K562 (cell line): Measurements from ENCODE around the gene PPP1R12B. TPM values are rescaled to one million over a fixed set of nuclear protein-coding genes. Genes with fewer than 3 reads are reported as not detected.
"Not testable (repeated sequence)": the region's sequence is repeated elsewhere in the genome, so short reads cannot be mapped to it uniquely, and the experiment has no call there.

Experiments
- ATAC-seq: fragments of 200-7000 bp; cut with Tn5 transposase; 3 replicates; pipeline ENCODE4 v1.9.1; 2020; ENCODE audit warnings: moderate library complexity
- BruUV-seq: library from RNA; stranded (reverse); fragments of 400-500 nt; replicated peaks from 2 replicates; lab custom pipeline; 2021; lab: Mats Ljungman, UMichigan
- CTCF ChIA-PET: fragments of 300-600 bp; formaldehyde crosslinking; extraction: SDS; loops from one replicate; lab custom pipeline; 2021; ENCODE audit warnings: low intra/inter-chr PET ratio; lab: Yijun Ruan, JAX
- POLR2A ChIA-PET: fragments of 300-600, 350-650 bp; sonication (Branson Sonifier 250); formaldehyde crosslinking; extraction: SDS; loops from one replicate; lab custom pipeline; 2021; ENCODE audit warnings: antibody characterized with exemption, inconsistent platforms; lab: Yijun Ruan, JAX
- DNase-seq, 4 experiments: peaks; one replicate each; pipeline versions ENCODE4 v3.0.0 to v3.0.0-alpha.2; 2011 to 2018; ENCODE audit warnings: low spot score in 3 of 4, mixed read lengths in 3 of 4; ENCODE audit errors: extremely low read depth in 1 of 4
- FAIRE-seq: peaks from 2 replicates; lab custom pipeline; 2011; peaks lifted over from hg19 to GRCh38; lab: Jason Lieb, UNC
- H2AFZ ChIP-seq: 2 replicates; pipeline ENCODE4 v1.6.0; 2011; ENCODE audit warnings: low read depth, low read length, control low read depth, inconsistent platforms
- H3K27ac ChIP-seq: fragments of 200-600 bp; 3 replicates; pipeline ENCODE4 v1.8.0; 2011; ENCODE audit warnings: low read depth, mild to moderate bottlenecking, control low read depth, inconsistent platforms, low read length, moderate library complexity, mixed read lengths; ENCODE audit errors: extremely low read depth
- H3K27me3 ChIP-seq, 2 experiments: fragments of 300-600 bp in 1 of 2; 2 replicates in 1 of 2; 3 replicates in 1 of 2; pipeline versions ENCODE4 v1.6.0 to v1.8.0; 2011; ENCODE audit warnings: inconsistent platforms in 2 of 2, low read length in 2 of 2, mild to moderate bottlenecking in 1 of 2, mixed read lengths in 1 of 2, moderate library complexity in 1 of 2; ENCODE audit not compliant: control insufficient read depth in 2 of 2, insufficient read depth in 2 of 2
- H3K36me3 ChIP-seq: fragments of 300-600 bp; 3 replicates; pipeline ENCODE4 v1.8.0; 2011; ENCODE audit warnings: mild to moderate bottlenecking, low read length, inconsistent platforms; ENCODE audit not compliant: control insufficient read depth, insufficient read depth
- H3K4me1 ChIP-seq, 2 experiments: fragments of 200-600 bp in 1 of 2; replicated peaks in 1 of 2; 2 replicates in 1 of 2; 3 replicates in 1 of 2; pipeline versions ENCODE4 v1.5.1 to v1.8.0; 2011; ENCODE audit warnings: inconsistent platforms in 2 of 2, low read length in 2 of 2, mild to moderate bottlenecking in 1 of 2, mixed read lengths in 1 of 2, moderate library complexity in 1 of 2; ENCODE audit not compliant: control insufficient read depth in 2 of 2, insufficient read depth in 2 of 2
- H3K4me2 ChIP-seq: 2 replicates; pipeline ENCODE4 v1.6.1; 2011; ENCODE audit warnings: low read length, control low read depth, inconsistent platforms, mixed read lengths; ENCODE audit not compliant: insufficient read depth
- H3K4me3 ChIP-seq: fragments of 200-600 bp; sonication (generic), shearing (Covaris generic); 2 replicates; pipeline ENCODE4 v1.5.1; 2016; ENCODE audit warnings: control low read depth, inconsistent platforms
- H3K79me2 ChIP-seq: fragments of 200-600 bp; 3 replicates; pipeline ENCODE4 v1.8.0; 2011; ENCODE audit warnings: low read length, inconsistent platforms; ENCODE audit not compliant: control insufficient read depth, insufficient read depth
- H3K9ac ChIP-seq, 2 experiments: 2 replicates each; pipeline versions ENCODE4 v1.6.0 to v1.6.1; 2011; ENCODE audit warnings: low read depth in 2 of 2, low read length in 2 of 2, control low read depth in 1 of 2, inconsistent platforms in 1 of 2, mild to moderate bottlenecking in 1 of 2, mixed read lengths in 1 of 2; ENCODE audit not compliant: insufficient read depth in 1 of 2
- H3K9me1 ChIP-seq: one replicate; pipeline ENCODE4 v1.6.0; 2011; ENCODE audit warnings: inconsistent platforms, mild to moderate bottlenecking, low read length, moderate library complexity; ENCODE audit not compliant: control insufficient read depth, insufficient read depth
- H3K9me3 ChIP-seq: replicated peaks from 2 replicates; pipeline ENCODE4 v1.5.1; 2011; ENCODE audit warnings: low read depth, low read length, inconsistent platforms; ENCODE audit not compliant: control insufficient read depth, insufficient read depth
- H4K20me1 ChIP-seq: replicated peaks from 2 replicates; pipeline ENCODE4 v1.6.1; 2011; ENCODE audit warnings: low read length, inconsistent platforms, mixed read lengths; ENCODE audit not compliant: control insufficient read depth, insufficient read depth
- BCOR ChIP-seq: fragments of 450-650 bp; IDR thresholded peaks from 2 replicates; pipeline ENCODE4 v1.6.1; 2016
- DMBX1 ChIP-seq: fragments of 250-450 bp; sonication (Bioruptor Pico); IDR thresholded peaks from 2 replicates; pipeline ENCODE4 v1.8.0; 2022; ENCODE audit warnings: inconsistent platforms, mild to moderate bottlenecking, moderate library complexity, borderline replicate concordance
- DPF2 ChIP-seq: fragments of 450-650 bp; IDR thresholded peaks from 2 replicates; pipeline ENCODE4 v1.6.1; 2016
- KDM1A ChIP-seq, 2 experiments: fragments of 450-650 bp; IDR thresholded peaks; 2 replicates each; pipeline ENCODE4 v1.6.1; 2016; ENCODE audit warnings: mild to moderate bottlenecking in 2 of 2
- NFE2 ChIP-seq: IDR thresholded peaks from 2 replicates; pipeline ENCODE4 v1.6.1; 2014; ENCODE audit warnings: antibody characterized with exemption, low read depth
- RFX1 ChIP-seq: fragments of 450-650 bp; IDR thresholded peaks from 2 replicates; pipeline ENCODE4 v1.6.1; 2016; ENCODE audit warnings: mild to moderate bottlenecking, moderate library complexity
- ZNF384 ChIP-seq: IDR thresholded peaks from 2 replicates; pipeline ENCODE4 v1.6.1; 2012; ENCODE audit warnings: low read depth, low read length, improper control_type of control experiment
- WGBS: fragments of 100-300 bp; shearing (Covaris generic); methylation state at CpG from one replicate; pipeline ENCODE4 v1.1.6; 2016; ENCODE audit warnings: low coverage, mixed read lengths; ENCODE audit not compliant: insufficient coverage; ENCODE audit errors: missing lambda C conversion rate; 5-methylcytosine and 5-hydroxymethylcytosine counted together
- in situ Hi-C: fragments of 300-500 bp; cut with MboI; formaldehyde crosslinking; loops from 4 replicates; pipeline ENCODE4 v1.15.0; 2018; ENCODE audit warnings: inconsistent platforms, mixed read lengths
- intact Hi-C: fragments of 100-400 bp; cut with micrococcal nuclease; formaldehyde crosslinking; loops from 2 replicates; pipeline ENCODE4 v1.14.2; 2022
- polyA plus RNA-seq, 8 experiments: library from polyadenylated mRNA; depleted of rRNA in 4 of 8; stranded (reverse) in 5 of 8; unstranded in 3 of 8; fragments of >200 nt; fragmentation: Nextera tagmentation in 2 of 8; fragmentation: Illumina TruSeq in 1 of 8; extraction: Ambion mirVana in 2 of 8; extraction: Trizol in 1 of 8; gene quantifications; 2 replicates each; pipeline versions ENCODE4 v1.2.1 to v1.2.3, GENCODE V29; 2011 to 2014; ENCODE audit warnings: inconsistent platforms in 1 of 8, missing spikeins in 1 of 8
- total RNA-seq, 7 experiments: library from RNA; depleted of rRNA in 6 of 7; stranded (reverse); fragments of >200 nt in 6 of 7; fragmentation: Illumina TruSeq in 2 of 7; extraction: Trizol in 2 of 7; gene quantifications; 2 replicates each; pipeline versions ENCODE4 v1.2.1 to v1.2.3, GENCODE V29; 2011 to 2021; ENCODE audit warnings: low replicate concordance in 1 of 7
- TF ChIP-seq, protein P1 (sequence below): sonication (generic); formaldehyde crosslinking; IDR thresholded peaks from 2 replicates; pipeline ENCODE4 v1.8.1; 2023; ENCODE audit warnings: mild to moderate bottlenecking, missing genetic modification reagents
- TF ChIP-seq, protein P2 (sequence below): fragments of 450-650 bp; IDR thresholded peaks from 2 replicates; pipeline ENCODE4 v1.6.1; 2017; ENCODE audit warnings: antibody characterized with exemption, mild to moderate bottlenecking

The PPP1R12B gene
- total and polyA plus RNA-seq, 9 of the 15 experiments (the other 6 are each of a cell fraction or from before 2014, with no cell fraction given): 0.73 to 16.9 (median 13.6) TPM

DNA sequence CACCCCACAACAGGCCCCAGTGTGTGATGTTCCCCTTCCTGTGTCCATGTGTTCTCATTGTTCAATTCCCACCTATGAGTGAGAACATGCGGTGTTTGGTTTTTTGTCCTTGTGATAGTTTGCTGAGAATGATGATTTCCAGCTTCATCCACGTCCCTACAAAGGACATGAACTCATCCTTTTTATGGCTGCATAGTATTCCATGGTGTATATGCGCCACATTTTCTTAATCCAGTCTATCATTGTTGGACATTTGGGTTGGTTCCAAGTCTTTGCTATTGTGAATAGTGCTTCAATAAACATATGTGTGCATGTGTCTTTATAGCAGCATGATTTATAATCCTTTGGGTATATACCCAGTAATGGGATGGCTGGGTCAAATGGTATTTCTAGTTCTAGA is 118.9 kb downstream of the PPP1R12B start:
- H4K20me1 ChIP-seq, ATAC-seq, H3K79me2 ChIP-seq, H3K36me3 ChIP-seq, H3K9me1 ChIP-seq, BruUV-seq, POLR2A ChIA-PET, H3K4me2 ChIP-seq, FAIRE-seq, H2AFZ ChIP-seq, H3K9me3 ChIP-seq, H3K4me3 ChIP-seq, H3K27ac ChIP-seq, H3K27me3 ChIP-seq, H3K4me1 ChIP-seq, H3K9ac ChIP-seq, CTCF ChIA-PET, DNase-seq, in situ Hi-C loops: not testable (repeated sequence)
- 20% methylated on average over 1 of the region's 3 CpGs for WGBS
- intact Hi-C loops: loop anchor here (10.0 kb wide), 1 partner anchor 247 kb away; the partner anchor contains the start of gene SYT2
- peak; percentile 38; the same call in 1 of the 2 replicates for TF ChIP-seq BCOR
- TF ChIP-seq KDM1A (IDR thresholded peaks at IDR 0.05): peak in 1 of 2 experiments; percentile 30; a peak in 1 of 4 replicates

DNA sequence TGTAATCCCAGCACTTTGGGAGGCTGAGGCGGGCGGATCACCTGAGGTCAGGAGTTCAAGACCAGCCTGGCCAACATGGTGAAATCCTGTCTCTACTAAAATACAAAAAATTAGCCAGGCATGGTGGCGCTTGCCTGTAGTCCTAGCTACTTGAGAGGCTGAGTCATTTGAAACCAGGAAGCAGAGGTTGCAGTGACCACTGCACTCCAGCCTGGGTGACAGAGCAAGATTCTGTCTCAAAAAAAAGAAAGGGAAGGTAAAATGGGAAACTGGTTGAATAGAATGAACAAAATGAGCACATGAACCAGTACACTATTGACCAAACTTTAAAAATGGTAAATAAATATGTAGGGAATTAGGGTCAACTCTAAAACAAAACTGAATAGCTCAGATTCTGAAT is 120.2 kb downstream of the PPP1R12B start:
- DNase-seq (peak in 1 of 4 experiments; percentile 49), ATAC-seq (peak; percentile 89)
- H3K27me3 ChIP-seq, in situ Hi-C loops, H3K9me3 ChIP-seq, H3K4me2 ChIP-seq, H3K9me1 ChIP-seq, H4K20me1 ChIP-seq, POLR2A ChIA-PET, H3K4me1 ChIP-seq, H3K4me3 ChIP-seq, H3K79me2 ChIP-seq, BruUV-seq, H3K9ac ChIP-seq, H2AFZ ChIP-seq, FAIRE-seq, CTCF ChIA-PET, H3K36me3 ChIP-seq: not testable (repeated sequence)
- intact Hi-C loops: loop anchor here (10.0 kb wide), 1 partner anchor 246 kb away; the partner anchor contains the start of gene SYT2
- H3K27ac ChIP-seq: peak overlapping the region; percentile 62; the same call in 2 of the 3 replicates
- WGBS: 64% methylated on average over 3 of the region's 3 CpGs
- TF ChIP-seq NFE2: peak; percentile 87
- TF ChIP-seq DMBX1 (CRISPR knock-in tag): 0 out of 2 replicates have a peak, but pooled peaks have one; percentile 51
- TF ChIP-seq RFX1: peak; percentile 41; the same call in 1 of the 2 replicates
- peak; percentile 64 for TF ChIP-seq DPF2
- TF ChIP-seq, protein P1, sequence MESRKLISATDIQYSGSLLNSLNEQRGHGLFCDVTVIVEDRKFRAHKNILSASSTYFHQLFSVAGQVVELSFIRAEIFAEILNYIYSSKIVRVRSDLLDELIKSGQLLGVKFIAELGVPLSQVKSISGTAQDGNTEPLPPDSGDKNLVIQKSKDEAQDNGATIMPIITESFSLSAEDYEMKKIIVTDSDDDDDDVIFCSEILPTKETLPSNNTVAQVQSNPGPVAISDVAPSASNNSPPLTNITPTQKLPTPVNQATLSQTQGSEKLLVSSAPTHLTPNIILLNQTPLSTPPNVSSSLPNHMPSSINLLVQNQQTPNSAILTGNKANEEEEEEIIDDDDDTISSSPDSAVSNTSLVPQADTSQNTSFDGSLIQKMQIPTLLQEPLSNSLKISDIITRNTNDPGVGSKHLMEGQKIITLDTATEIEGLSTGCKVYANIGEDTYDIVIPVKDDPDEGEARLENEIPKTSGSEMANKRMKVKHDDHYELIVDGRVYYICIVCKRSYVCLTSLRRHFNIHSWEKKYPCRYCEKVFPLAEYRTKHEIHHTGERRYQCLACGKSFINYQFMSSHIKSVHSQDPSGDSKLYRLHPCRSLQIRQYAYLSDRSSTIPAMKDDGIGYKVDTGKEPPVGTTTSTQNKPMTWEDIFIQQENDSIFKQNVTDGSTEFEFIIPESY (CRISPR knock-in tag): 0 out of 2 replicates have a peak, but pooled peaks have one; percentile 12
- TF ChIP-seq, protein P2, sequence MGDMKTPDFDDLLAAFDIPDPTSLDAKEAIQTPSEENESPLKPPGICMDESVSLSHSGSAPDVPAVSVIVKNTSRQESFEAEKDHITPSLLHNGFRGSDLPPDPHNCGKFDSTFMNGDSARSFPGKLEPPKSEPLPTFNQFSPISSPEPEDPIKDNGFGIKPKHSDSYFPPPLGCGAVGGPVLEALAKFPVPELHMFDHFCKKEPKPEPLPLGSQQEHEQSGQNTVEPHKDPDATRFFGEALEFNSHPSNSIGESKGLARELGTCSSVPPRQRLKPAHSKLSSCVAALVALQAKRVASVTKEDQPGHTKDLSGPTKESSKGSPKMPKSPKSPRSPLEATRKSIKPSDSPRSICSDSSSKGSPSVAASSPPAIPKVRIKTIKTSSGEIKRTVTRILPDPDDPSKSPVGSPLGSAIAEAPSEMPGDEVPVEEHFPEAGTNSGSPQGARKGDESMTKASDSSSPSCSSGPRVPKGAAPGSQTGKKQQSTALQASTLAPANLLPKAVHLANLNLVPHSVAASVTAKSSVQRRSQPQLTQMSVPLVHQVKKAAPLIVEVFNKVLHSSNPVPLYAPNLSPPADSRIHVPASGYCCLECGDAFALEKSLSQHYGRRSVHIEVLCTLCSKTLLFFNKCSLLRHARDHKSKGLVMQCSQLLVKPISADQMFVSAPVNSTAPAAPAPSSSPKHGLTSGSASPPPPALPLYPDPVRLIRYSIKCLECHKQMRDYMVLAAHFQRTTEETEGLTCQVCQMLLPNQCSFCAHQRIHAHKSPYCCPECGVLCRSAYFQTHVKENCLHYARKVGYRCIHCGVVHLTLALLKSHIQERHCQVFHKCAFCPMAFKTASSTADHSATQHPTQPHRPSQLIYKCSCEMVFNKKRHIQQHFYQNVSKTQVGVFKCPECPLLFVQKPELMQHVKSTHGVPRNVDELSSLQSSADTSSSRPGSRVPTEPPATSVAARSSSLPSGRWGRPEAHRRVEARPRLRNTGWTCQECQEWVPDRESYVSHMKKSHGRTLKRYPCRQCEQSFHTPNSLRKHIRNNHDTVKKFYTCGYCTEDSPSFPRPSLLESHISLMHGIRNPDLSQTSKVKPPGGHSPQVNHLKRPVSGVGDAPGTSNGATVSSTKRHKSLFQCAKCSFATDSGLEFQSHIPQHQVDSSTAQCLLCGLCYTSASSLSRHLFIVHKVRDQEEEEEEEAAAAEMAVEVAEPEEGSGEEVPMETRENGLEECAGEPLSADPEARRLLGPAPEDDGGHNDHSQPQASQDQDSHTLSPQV: 0 out of 2 replicates have a peak, but pooled peaks have one; percentile 17
- peak; percentile 33 for TF ChIP-seq ZNF384
